SK-N-MC (cell line): ENCODE data around the gene BNIP3.

Experiments used
- EZH2 ChIP-seq: fragments of 200-600 bp; sonication (generic); IDR thresholded peaks from one replicate; pipeline ENCODE4 v1.6.1; 2017; ENCODE audit warnings: antibody characterized with exemption
- FOXP2 ChIP-seq: optimal IDR thresholded peaks from 2 replicates; pipeline ENCODE3; 2011; ENCODE audit warnings: mild to moderate bottlenecking, moderate library complexity; ENCODE audit not compliant: insufficient read depth; ENCODE audit errors: extremely low read length, control extremely low read depth
- POLR2AphosphoS5 ChIP-seq: IDR thresholded peaks from 2 replicates; pipeline ENCODE4 v1.6.1; 2012; ENCODE audit warnings: mild to moderate bottlenecking, low read depth, low read length, borderline replicate concordance

DNA sequence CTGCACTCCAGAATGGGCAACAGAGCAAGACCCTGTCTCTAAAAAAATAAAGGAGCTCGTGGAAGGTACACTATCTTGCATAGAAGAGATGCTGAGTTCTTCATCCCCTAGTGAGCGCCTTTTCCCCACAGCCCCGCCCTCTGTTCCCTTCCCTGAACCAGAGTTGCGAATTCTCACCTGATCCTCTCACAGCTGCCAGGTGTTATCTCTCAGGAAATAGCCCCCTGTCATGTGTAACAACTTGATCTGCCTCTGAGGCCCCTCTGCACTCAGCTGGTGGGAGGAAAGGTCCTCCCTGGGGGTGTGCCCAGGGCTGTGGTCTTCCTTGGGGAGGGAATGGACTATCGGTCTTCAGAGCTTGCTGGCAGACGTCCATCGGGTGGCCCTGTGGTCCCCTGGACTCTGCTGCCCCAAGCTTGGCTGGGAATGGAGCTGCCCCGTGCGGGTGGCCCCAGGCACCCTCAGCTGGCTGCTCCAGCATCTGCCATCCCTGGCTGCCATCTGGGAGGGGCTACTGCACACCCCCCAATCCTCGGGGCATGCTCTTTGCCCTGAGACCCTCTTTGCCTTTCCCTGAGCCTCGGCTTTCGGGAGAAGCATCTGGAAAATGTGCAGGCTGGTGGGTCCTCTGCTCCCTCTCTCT is 21.7 kb upstream of the BNIP3 start:
- TF ChIP-seq POLR2AphosphoS5, result no peak
- TF ChIP-seq EZH2, result no peak
- no peak for TF ChIP-seq FOXP2
